Mucosa of descending colon (tissue), 3 donors: ENCODE data around the gene COA1. TPM values are rescaled to one million over a fixed set of nuclear protein-coding genes. Genes with fewer than 3 reads are reported as not detected.

Experiments used
- ATAC-seq: fragments of 200-7000 bp; cut with Tn5 transposase; one replicate; pipeline ENCODE4 v1.9.1; 2020; ENCODE audit warnings: mild to moderate bottlenecking, moderate library complexity
- DNase-seq, 3 donors: peaks; one replicate each; pipeline ENCODE4 v3.0.0-alpha.2; 2020
- H3K36me3 ChIP-seq: fragments of 200-600 bp; one replicate; pipeline ENCODE4 v1.8.0; 2021; ENCODE audit warnings: low read depth, mild to moderate bottlenecking
- H3K4me1 ChIP-seq: fragments of 200-600 bp; one replicate; pipeline ENCODE4 v1.8.0; 2021; ENCODE audit warnings: low read depth, mild to moderate bottlenecking
- H3K4me3 ChIP-seq: fragments of 200-600 bp; one replicate; pipeline ENCODE4 v1.8.0; 2021; ENCODE audit warnings: mild to moderate bottlenecking
- H3K9me3 ChIP-seq: fragments of 200-600 bp; one replicate; pipeline ENCODE4 v1.8.0; 2021; ENCODE audit warnings: mild to moderate bottlenecking
- intact Hi-C, 2 donors: fragments of 100-400 bp; cut with DNase I in 1 of 2; cut with micrococcal nuclease in 1 of 2; formaldehyde crosslinking; loops; one replicate each; pipeline versions ENCODE4 v1.11.0 to v1.11.1; 2022; cut with DNase I, micrococcal nuclease
- total RNA-seq, 3 donors: library from RNA; stranded (reverse); fragmentation: NEBNext Ultra II Directional in 2 of 3; extraction: Animal tissue kit (Norgen Biotek cat#: 25700) in 2 of 3; gene quantifications; one replicate each; pipeline versions ENCODE4 v1.2.1 to v1.2.4, GENCODE V29; 2021 to 2023
- TF ChIP-seq, protein P1 (sequence below): fragments of 200-600 bp; IDR thresholded peaks from one replicate; pipeline ENCODE4 v1.8.0; 2022; ENCODE audit warnings: antibody characterized with exemption, mild to moderate bottlenecking
- donor health status: DM: no; HTN: no; CAD: no; lungs with moderate emphysema.
- donor health status: DM: no; HTN: no; CAD: no.
- donor health status: DM: no; HTN: yes; CAD: no.

COA1 gene
- total RNA-seq, 3 donors from 2014 or later, result 35.1 to 42.1 (median 38.8) TPM

DNA sequence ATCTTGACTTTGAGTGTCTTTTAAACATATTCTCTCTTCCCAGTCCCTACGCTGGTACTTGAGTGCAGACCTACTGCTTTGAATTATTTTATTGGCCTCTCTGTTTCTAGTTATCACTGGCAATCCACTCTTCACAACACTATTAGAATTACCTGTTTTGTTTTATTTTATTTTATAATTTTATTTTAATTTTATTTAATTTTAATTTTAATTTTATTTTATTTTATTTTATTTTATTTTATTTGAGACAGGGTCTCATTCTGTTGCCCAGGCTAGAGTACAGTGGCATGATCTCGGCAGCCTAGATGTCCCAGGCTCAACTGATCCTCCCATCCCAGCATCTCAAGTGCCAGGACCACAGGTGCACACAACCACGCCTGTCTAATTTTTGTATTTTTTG lies 139.6 kb downstream of the COA1 start:
- intact Hi-C loops, result loop anchor here in 1 of 2 donors (10.0 kb wide), 1 partner anchor 245 kb away; no protein-coding TSS in a partner anchor
- peaks cover 54% of the 10 kb centered on the region for H3K4me1 ChIP-seq
- no peaks in the 10 kb centered on the region for H3K36me3 ChIP-seq
- H3K9me3 ChIP-seq, result no peaks in the 10 kb centered on the region
- TF ChIP-seq, protein P1, sequence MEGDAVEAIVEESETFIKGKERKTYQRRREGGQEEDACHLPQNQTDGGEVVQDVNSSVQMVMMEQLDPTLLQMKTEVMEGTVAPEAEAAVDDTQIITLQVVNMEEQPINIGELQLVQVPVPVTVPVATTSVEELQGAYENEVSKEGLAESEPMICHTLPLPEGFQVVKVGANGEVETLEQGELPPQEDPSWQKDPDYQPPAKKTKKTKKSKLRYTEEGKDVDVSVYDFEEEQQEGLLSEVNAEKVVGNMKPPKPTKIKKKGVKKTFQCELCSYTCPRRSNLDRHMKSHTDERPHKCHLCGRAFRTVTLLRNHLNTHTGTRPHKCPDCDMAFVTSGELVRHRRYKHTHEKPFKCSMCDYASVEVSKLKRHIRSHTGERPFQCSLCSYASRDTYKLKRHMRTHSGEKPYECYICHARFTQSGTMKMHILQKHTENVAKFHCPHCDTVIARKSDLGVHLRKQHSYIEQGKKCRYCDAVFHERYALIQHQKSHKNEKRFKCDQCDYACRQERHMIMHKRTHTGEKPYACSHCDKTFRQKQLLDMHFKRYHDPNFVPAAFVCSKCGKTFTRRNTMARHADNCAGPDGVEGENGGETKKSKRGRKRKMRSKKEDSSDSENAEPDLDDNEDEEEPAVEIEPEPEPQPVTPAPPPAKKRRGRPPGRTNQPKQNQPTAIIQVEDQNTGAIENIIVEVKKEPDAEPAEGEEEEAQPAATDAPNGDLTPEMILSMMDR, result no peak
- no peak overlapping the region for H3K4me3 ChIP-seq
- ATAC-seq (no peak), DNase-seq (no peak)

Other genes with a start within 250 kb of the COA1 start
- 10 to 100 TPM; 17.9 to 30.0 (median 19.5) TPM for gene STK17A, start 146.4 kb downstream of the COA1 start, total RNA-seq
- gene BLVRA, start 29.2 kb upstream of the COA1 start, total RNA-seq, result 10 to 100 TPM in 2 of 3 donors, 1 to 10 TPM in 1; 8.1 to 55.4 (median 12.9) TPM
- 10 to 100 TPM; 86.4 to 93.1 (median 90.2) TPM for gene MRPS24, start 140.0 kb upstream of the COA1 start, total RNA-seq
- gene URGCP, start 177.1 kb upstream of the COA1 start, total RNA-seq, result 10 to 100 TPM; 51.0 to 64.8 (median 60.4) TPM
- 10 to 100 TPM; 11.5 to 20.7 (median 11.8) TPM for gene UBE2D4, start 196.9 kb upstream of the COA1 start, total RNA-seq